Activated CD4-positive, alpha-beta memory T cell treated with anti-CD3 and anti-CD28 coated beads, Interleukin-2, amount 10 ng/mL, durations not matched to agents 7 days and 5 days (primary cell): ENCODE results near the gene ZNF841. TPM values are rescaled to one million over a fixed set of nuclear protein-coding genes. Genes with fewer than 3 reads are reported as not detected.
"Not testable (repeated sequence)": the region's sequence is repeated elsewhere in the genome, so short reads cannot be mapped to it uniquely, and the experiment has no call there.

ENCODE experiments used
- CTCF ChIA-PET: fragments of 350-600 bp; sonication (Branson Sonifier 250); formaldehyde crosslinking; loops from one replicate; lab custom pipeline; 2021; ENCODE audit warnings: antibody characterized with exemption, inconsistent platforms; lab: Charles Lee
- POLR2A ChIA-PET: fragments of 350-600 bp; sonication (Branson Sonifier 250); formaldehyde crosslinking; loops from one replicate; lab custom pipeline; 2021; ENCODE audit warnings: antibody characterized with exemption; lab: Charles Lee
- DNase-seq: peaks from one replicate; pipeline ENCODE4 v3.0.0-alpha.2; 2020
- H3K27ac Mint-ChIP-seq: one replicate; pipeline ENCODE4 v1.8.0; 2021; ENCODE audit warnings: mild to moderate bottlenecking, mixed read lengths
- H3K27me3 Mint-ChIP-seq: one replicate; pipeline ENCODE4 v1.8.0; 2021; ENCODE audit warnings: mixed read lengths
- H3K36me3 Mint-ChIP-seq: one replicate; pipeline ENCODE4 v1.8.0; 2021; ENCODE audit warnings: low read depth, mixed read lengths
- H3K4me1 Mint-ChIP-seq: one replicate; pipeline ENCODE4 v1.8.0; 2021; ENCODE audit warnings: mixed read lengths
- H3K4me3 Mint-ChIP-seq: one replicate; pipeline ENCODE4 v1.8.0; 2021; ENCODE audit warnings: mild to moderate bottlenecking, mixed read lengths
- H3K9me3 Mint-ChIP-seq: one replicate; pipeline ENCODE4 v1.8.0; 2021; ENCODE audit warnings: mixed read lengths
- total RNA-seq, 2 experiments: library from RNA; stranded (reverse); gene quantifications; one replicate each; pipeline ENCODE4 v1.2.3, GENCODE V29; 2021

The ZNF841 gene
- total RNA-seq, 2 experiments from 2014 or later = 26.7 to 28.5 TPM

DNA sequence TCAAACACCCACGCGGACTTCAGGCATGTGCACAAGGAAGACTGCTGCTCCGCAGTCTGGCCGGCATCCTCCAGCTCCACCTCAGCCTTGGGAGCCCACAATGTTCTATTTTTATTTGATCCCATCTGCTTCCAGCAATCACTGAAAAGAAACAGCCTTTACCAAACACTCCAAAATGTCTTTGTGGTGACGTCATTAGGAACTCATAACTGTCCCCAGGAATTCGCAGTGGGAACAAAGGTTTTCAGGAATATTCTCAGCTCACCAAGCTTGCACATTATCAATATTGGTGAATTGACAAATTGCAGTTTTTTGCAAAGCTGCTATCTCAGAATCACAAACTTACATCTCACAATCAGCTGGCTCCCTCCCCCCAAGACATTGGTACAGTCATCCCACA, 15.2 kb upstream of the ZNF841 start:
- H3K4me1 Mint-ChIP-seq = no peaks in the 10 kb centered on the region
- no peak overlapping the region for H3K27ac Mint-ChIP-seq
- peaks cover 74% of the 10 kb centered on the region for H3K9me3 Mint-ChIP-seq
- ChIA-PET CTCF (no interaction called here), POLR2A (no interaction called here)
- H3K4me3 Mint-ChIP-seq = no peak overlapping the region
- peaks cover 35% of the 10 kb centered on the region for H3K36me3 Mint-ChIP-seq
- no peaks in the 10 kb centered on the region for H3K27me3 Mint-ChIP-seq
- DNase-seq = no peak

GRCh38 chr19:52102782-52103181, 7.2 kb upstream of the ZNF841 start:
- no peak for DNase-seq
- ChIA-PET CTCF (no interaction called here), POLR2A (no interaction called here)
- H3K27ac Mint-ChIP-seq = no peak overlapping the region
- H3K4me1 Mint-ChIP-seq = no peaks in the 10 kb centered on the region
- no peaks in the 10 kb centered on the region for H3K27me3 Mint-ChIP-seq
- no peak overlapping the region for H3K4me3 Mint-ChIP-seq
- H3K36me3 Mint-ChIP-seq = peaks cover 6% of the 10 kb centered on the region
- peaks cover 33% of the 10 kb centered on the region for H3K9me3 Mint-ChIP-seq

- Mint-ChIP-seq H3K27ac (no peak overlapping the region), H3K27me3 (no peaks in the 10 kb centered on the region), H3K9me3 (peaks cover 26% of the 10 kb centered on the region), H3K4me3 (no peak overlapping the region), H3K4me1 (no peaks in the 10 kb centered on the region), H3K36me3 (peaks cover 8% of the 10 kb centered on the region)
- no peak for DNase-seq
- ChIA-PET POLR2A (no interaction called here), CTCF (no interaction called here)
These were observed 6.4 kb upstream of the ZNF841 start for GRCh38 chr19:52101866-52102562.

- no peak overlapping the region for H3K27ac Mint-ChIP-seq
- no peaks in the 10 kb centered on the region for H3K27me3 Mint-ChIP-seq
- peaks cover 27% of the 10 kb centered on the region for H3K36me3 Mint-ChIP-seq
- POLR2A ChIA-PET = no interaction called here
- CTCF ChIA-PET = no interaction called here
- H3K4me3 Mint-ChIP-seq = no peak overlapping the region
- DNase-seq = no peak
- H3K4me1 Mint-ChIP-seq = peaks cover 14% of the 10 kb centered on the region
- peaks cover 27% of the 10 kb centered on the region for H3K9me3 Mint-ChIP-seq
These were observed 4.1 kb upstream of the ZNF841 start for GRCh38 chr19:52099497-52100138.

DNA sequence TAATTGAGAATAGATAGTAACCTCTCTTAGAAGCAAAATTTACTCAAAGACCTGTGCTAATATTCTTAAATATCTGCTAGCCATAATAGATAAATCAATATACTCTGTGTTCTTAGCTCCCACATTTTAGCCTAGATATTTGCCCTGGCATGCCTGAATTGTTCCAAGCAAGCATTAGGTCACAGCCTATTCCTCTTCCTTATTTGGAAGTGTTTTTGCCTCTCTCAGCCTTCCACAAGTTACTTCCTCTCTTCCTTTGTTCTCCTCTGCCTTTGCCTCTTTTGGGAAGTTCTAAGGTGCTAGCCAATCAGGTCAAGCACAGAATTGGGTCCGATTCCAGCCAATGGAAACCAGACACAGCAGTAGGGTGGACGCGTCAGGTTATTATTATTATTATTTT, 851 bp upstream of the ZNF841 start:
- POLR2A ChIA-PET, DNase-seq, CTCF ChIA-PET, H3K27ac Mint-ChIP-seq, H3K27me3 Mint-ChIP-seq: not testable (repeated sequence)
- Mint-ChIP-seq H3K4me3 (peak overlapping the region; percentile 89), H3K36me3 (peaks cover 58% of the 10 kb centered on the region), H3K4me1 (peaks cover 30% of the 10 kb centered on the region), H3K9me3 (peaks cover 45% of the 10 kb centered on the region)

GRCh38 chr19:52094526-52095130, 937 bp downstream of the ZNF841 start:
- H3K27me3 Mint-ChIP-seq = no peaks in the 10 kb centered on the region
- DNase-seq = no peak
- H3K27ac Mint-ChIP-seq = peak overlapping the region; percentile 88
- H3K36me3 Mint-ChIP-seq = peaks cover 75% of the 10 kb centered on the region
- peak overlapping the region; percentile 89 for H3K4me3 Mint-ChIP-seq
- H3K9me3 Mint-ChIP-seq = peaks cover 52% of the 10 kb centered on the region
- POLR2A ChIA-PET = interaction anchor here (1.5 kb wide), 1 partner anchor 95 kb away, joined by 3 read pairs; the partner anchor contains the start of gene PPP2R1A
- H3K4me1 Mint-ChIP-seq = peaks cover 35% of the 10 kb centered on the region
- CTCF ChIA-PET = no interaction called here

DNA sequence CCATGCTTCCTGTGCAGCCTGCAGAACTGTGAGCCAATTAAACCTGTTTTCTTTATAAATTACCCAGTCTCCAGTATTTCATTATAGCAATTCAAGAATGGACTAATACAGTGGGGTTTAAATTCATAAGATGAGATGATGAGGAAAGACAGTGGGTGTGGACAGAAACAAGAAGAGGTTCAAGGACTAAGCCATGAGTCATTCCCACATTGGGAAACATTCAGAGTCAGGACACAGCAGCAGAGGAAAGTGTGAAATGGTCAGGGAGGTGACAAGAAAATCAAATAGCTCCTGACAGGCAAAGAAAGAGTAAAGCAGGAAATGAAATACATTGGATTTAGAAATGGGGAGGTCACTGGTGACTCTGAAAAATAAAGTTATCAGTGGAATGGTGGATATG, 9.1 kb downstream of the ZNF841 start:
- Mint-ChIP-seq H3K36me3 (peaks cover 98% of the 10 kb centered on the region), H3K9me3 (peaks cover 71% of the 10 kb centered on the region), H3K27me3 (no peaks in the 10 kb centered on the region), H3K4me3 (no peak overlapping the region), H3K4me1 (peaks cover 5% of the 10 kb centered on the region), H3K27ac (no peak overlapping the region)
- ChIA-PET POLR2A (no interaction called here), CTCF (no interaction called here)
- no peak for DNase-seq

DNA sequence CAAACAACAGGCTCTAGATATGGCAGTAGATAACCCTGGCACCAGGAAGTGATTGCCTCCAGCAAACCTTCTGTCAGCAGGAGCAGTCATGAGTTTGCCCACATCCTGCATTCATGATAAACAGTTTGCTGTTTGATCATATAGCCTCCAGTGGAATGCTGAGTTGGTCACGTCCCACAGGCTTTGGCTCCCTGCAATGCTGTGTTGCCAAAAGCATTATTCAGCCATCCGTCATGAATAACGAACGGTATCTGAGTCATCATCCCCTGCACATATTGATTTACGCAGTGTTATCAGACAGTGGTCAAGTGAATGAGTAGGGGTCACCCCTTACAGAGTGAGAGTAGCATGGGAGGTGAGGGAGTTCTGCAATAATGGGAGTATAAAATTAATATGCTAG, 25.1 kb downstream of the ZNF841 start:
- H3K9me3 Mint-ChIP-seq = peaks cover 71% of the 10 kb centered on the region
- no peak overlapping the region for H3K27ac Mint-ChIP-seq
- H3K36me3 Mint-ChIP-seq = peaks cover 100% of the 10 kb centered on the region
- no peak for DNase-seq
- H3K27me3 Mint-ChIP-seq = no peaks in the 10 kb centered on the region
- H3K4me3 Mint-ChIP-seq = no peak overlapping the region
- H3K4me1 Mint-ChIP-seq = peaks cover 2% of the 10 kb centered on the region
- ChIA-PET POLR2A (no interaction called here), CTCF (no interaction called here)

DNA sequence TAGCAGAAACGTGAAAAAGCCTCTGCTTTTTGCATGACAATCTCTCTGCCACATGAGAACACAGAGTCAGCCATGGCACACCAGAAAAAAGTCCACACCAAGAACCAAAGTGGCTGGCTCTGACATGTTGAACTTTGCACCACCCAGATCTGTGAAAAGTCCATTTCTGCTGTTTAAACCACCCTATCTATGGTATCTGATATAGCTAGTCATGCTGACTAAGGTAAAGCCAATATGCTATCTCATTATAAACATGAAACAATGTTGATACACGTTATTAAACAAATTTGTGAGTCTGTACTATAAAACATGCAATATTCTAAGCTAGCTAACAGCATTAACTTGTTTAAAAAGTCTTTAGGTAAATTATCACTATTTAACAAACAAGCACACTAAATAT, 25.9 kb downstream of the ZNF841 start:
- Mint-ChIP-seq H3K27me3 (no peaks in the 10 kb centered on the region), H3K9me3 (peaks cover 69% of the 10 kb centered on the region), H3K36me3 (peaks cover 100% of the 10 kb centered on the region), H3K27ac (no peak overlapping the region), H3K4me3 (no peak overlapping the region), H3K4me1 (peaks cover 2% of the 10 kb centered on the region)
- ChIA-PET POLR2A (no interaction called here), CTCF (no interaction called here)
- DNase-seq = no peak

GRCh38 chr19:52066258-52066863, 29.2 kb downstream of the ZNF841 start:
- POLR2A ChIA-PET = no interaction called here
- peaks cover 2% of the 10 kb centered on the region for H3K4me1 Mint-ChIP-seq
- CTCF ChIA-PET = no interaction called here
- peaks cover 90% of the 10 kb centered on the region for H3K36me3 Mint-ChIP-seq
- H3K4me3 Mint-ChIP-seq = no peak overlapping the region
- H3K9me3 Mint-ChIP-seq = peaks cover 73% of the 10 kb centered on the region
- DNase-seq = no peak
- no peak overlapping the region for H3K27ac Mint-ChIP-seq
- no peaks in the 10 kb centered on the region for H3K27me3 Mint-ChIP-seq

- no peak for DNase-seq
- POLR2A ChIA-PET = no interaction called here
- Mint-ChIP-seq H3K9me3 (peaks cover 72% of the 10 kb centered on the region), H3K27ac (no peak overlapping the region), H3K4me3 (no peak overlapping the region), H3K36me3 (peaks cover 89% of the 10 kb centered on the region), H3K4me1 (peaks cover 2% of the 10 kb centered on the region), H3K27me3 (no peaks in the 10 kb centered on the region)
- CTCF ChIA-PET = no interaction called here
These were observed 30.2 kb downstream of the ZNF841 start for GRCh38 chr19:52065399-52065798.

- H3K27me3 Mint-ChIP-seq, CTCF ChIA-PET, H3K27ac Mint-ChIP-seq, POLR2A ChIA-PET, H3K4me3 Mint-ChIP-seq, H3K4me1 Mint-ChIP-seq, DNase-seq: not testable (repeated sequence)
- peaks cover 71% of the 10 kb centered on the region for H3K9me3 Mint-ChIP-seq
- H3K36me3 Mint-ChIP-seq = peaks cover 80% of the 10 kb centered on the region
These were observed 39.1 kb downstream of the ZNF841 start for GRCh38 chr19:52056480-52056879.

- Mint-ChIP-seq H3K9me3 (peaks cover 55% of the 10 kb centered on the region), H3K4me1 (peaks cover 17% of the 10 kb centered on the region), H3K36me3 (peaks cover 83% of the 10 kb centered on the region)
- CTCF ChIA-PET, H3K27ac Mint-ChIP-seq, DNase-seq, H3K27me3 Mint-ChIP-seq, H3K4me3 Mint-ChIP-seq: not testable (repeated sequence)
- POLR2A ChIA-PET = interaction anchor here (2.0 kb wide), 1 partner anchor 23 kb away, joined by 4 read pairs; no protein-coding TSS in a partner anchor
These were observed 43.8 kb downstream of the ZNF841 start for GRCh38 chr19:52051736-52052135.
